Body of pancreas (tissue), 4 donors: ENCODE measurements around the gene MYH7.

Experiments
- CTCF ChIP-seq, 7 experiments: fragments of 450-650 bp in 4 of 7; fragments of 200-600 bp in 3 of 7; sonication (generic) in 3 of 7; IDR thresholded peaks; one replicate each; pipeline ENCODE4 v1.5.1; 2016 to 2019; ENCODE audit warnings: antibody characterized with exemption in 7 of 7
- POLR2A ChIP-seq, 3 donors: fragments of 450-650 bp; IDR thresholded peaks; one replicate each; pipeline ENCODE4 v1.6.1; 2016; ENCODE audit warnings: antibody characterized with exemption in 3 of 3, mild to moderate bottlenecking in 2 of 3

DNA sequence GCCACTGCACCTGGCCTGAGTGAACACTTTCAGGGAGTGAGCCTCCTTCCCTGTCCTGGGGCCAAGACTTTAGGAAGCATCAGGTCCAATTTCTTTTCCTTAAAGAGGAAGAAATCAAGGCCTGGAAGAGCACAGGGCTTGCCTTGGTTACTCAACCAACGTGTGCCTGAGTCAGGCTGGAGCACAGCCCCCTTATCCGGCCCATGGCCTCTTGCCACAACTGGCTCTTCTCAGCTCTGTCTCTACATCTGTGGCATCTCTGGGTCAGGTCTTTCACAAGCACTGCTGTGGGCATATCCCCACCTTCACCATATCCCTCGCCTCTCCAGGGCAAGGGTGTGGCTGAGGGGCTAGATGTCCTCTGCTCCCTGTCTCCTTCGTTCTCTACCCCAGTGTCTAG is 34.2 kb downstream of the MYH7 start:
- TF ChIP-seq CTCF (IDR thresholded peaks at IDR 0.05): no peak
- no peak for TF ChIP-seq POLR2A (IDR thresholded peaks at IDR 0.05)
